PFSK-1 (cell line): ENCODE data around the gene TPSB2.

Source experiments
- FOXP2 ChIP-seq: optimal IDR thresholded peaks from 2 replicates; pipeline ENCODE3; 2011; ENCODE audit warnings: borderline replicate concordance, control low read depth, inconsistent platforms; ENCODE audit not compliant: insufficient read depth; ENCODE audit errors: extremely low read length, extremely low read depth
- POLR2AphosphoS5 ChIP-seq: IDR thresholded peaks from 2 replicates; pipeline ENCODE4 v1.6.1; 2012; ENCODE audit warnings: low read depth, mild to moderate bottlenecking, control low read depth, low read length, moderate library complexity
- SIN3A ChIP-seq: IDR thresholded peaks from 2 replicates; pipeline ENCODE4 v1.6.1; 2012; ENCODE audit warnings: mild to moderate bottlenecking, low read length, moderate library complexity, borderline replicate concordance; ENCODE audit not compliant: insufficient read depth
- TAF1 ChIP-seq: IDR thresholded peaks from 2 replicates; pipeline ENCODE4 v1.6.1; 2012; ENCODE audit warnings: low read length, control low read depth, borderline replicate concordance; ENCODE audit not compliant: insufficient read depth
- TF ChIP-seq, protein P1 (sequence below), 2 experiments: IDR thresholded peaks; 2 replicates each; pipeline versions ENCODE4 v1.6.1 to v1.8.0; 2011 to 2012; ENCODE audit warnings: low read depth in 2 of 2, low read length in 2 of 2, control low read depth in 1 of 2, inconsistent platforms in 1 of 2, mild to moderate bottlenecking in 1 of 2, moderate library complexity in 1 of 2; ENCODE audit not compliant: insufficient read depth in 1 of 2

TPSB2 gene

DNA sequence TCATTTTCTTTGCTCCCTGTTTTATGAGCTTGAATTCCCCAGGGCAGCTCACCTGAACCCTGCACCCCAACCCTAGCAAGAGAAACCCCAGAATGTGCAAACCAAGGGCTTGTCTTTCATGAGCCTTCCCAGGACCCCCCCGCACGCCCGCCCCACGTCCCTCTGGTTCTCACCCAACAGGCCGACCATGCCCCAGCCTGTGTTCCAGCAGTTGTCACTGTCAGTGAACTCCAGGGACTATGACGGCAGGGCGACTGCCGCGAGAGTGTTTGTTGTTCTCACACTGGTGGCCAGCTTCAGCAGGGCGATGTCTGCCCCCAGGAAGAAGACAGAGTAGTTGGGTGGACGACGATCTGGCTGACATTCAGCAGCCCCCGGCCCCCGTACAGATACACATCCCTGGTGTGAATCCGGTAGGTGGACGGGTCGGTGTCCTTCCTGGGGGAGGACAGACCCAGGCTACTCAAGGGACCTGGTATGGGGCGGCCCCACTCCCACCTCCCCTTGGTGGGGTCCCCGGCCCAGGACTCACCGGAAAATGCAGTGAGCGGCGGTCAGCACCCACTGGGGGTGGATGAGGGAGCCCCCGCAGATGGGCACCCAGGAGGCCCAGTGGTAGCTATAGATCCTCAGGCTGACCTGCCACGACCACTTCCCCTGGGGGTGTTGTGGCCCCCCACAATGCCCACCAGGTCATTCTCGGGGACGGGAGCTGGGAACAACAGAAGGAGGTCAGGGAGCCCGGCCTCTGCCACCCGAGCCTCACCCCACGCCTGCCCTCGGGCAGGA, 46.0 kb upstream of the TPSB2 start:
- no peak for TF ChIP-seq TAF1
- no peak for TF ChIP-seq POLR2AphosphoS5
- TF ChIP-seq SIN3A, result no peak
- TF ChIP-seq, protein P1, sequence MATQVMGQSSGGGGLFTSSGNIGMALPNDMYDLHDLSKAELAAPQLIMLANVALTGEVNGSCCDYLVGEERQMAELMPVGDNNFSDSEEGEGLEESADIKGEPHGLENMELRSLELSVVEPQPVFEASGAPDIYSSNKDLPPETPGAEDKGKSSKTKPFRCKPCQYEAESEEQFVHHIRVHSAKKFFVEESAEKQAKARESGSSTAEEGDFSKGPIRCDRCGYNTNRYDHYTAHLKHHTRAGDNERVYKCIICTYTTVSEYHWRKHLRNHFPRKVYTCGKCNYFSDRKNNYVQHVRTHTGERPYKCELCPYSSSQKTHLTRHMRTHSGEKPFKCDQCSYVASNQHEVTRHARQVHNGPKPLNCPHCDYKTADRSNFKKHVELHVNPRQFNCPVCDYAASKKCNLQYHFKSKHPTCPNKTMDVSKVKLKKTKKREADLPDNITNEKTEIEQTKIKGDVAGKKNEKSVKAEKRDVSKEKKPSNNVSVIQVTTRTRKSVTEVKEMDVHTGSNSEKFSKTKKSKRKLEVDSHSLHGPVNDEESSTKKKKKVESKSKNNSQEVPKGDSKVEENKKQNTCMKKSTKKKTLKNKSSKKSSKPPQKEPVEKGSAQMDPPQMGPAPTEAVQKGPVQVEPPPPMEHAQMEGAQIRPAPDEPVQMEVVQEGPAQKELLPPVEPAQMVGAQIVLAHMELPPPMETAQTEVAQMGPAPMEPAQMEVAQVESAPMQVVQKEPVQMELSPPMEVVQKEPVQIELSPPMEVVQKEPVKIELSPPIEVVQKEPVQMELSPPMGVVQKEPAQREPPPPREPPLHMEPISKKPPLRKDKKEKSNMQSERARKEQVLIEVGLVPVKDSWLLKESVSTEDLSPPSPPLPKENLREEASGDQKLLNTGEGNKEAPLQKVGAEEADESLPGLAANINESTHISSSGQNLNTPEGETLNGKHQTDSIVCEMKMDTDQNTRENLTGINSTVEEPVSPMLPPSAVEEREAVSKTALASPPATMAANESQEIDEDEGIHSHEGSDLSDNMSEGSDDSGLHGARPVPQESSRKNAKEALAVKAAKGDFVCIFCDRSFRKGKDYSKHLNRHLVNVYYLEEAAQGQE (IDR thresholded peaks at IDR 0.05; ENCODE audit: insufficient read depth in 1 of 2, low read depth in 2 of 2, low read length in 2 of 2), result no peak
- no peak for TF ChIP-seq FOXP2

DNA sequence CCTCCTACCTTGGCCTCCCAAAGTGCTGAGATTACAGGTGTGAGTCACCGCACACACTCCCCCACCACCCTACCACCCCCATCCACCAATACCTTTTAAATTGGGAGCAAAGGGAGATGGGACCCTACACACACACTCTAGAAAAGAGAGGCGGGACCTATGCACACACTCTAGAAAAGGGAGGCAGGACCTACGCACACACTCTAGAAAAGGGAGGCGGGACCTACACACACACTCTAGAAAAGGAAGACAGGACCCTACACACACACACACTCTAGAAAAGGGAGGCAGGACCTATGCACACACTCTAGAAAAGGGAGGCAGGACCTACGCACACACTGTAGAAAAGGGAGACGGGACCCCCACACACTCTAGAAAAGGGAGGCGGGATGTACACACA, 44.8 kb upstream of the TPSB2 start:
- no peak for TF ChIP-seq FOXP2
- no peak for TF ChIP-seq TAF1
- TF ChIP-seq SIN3A, result no peak

DNA sequence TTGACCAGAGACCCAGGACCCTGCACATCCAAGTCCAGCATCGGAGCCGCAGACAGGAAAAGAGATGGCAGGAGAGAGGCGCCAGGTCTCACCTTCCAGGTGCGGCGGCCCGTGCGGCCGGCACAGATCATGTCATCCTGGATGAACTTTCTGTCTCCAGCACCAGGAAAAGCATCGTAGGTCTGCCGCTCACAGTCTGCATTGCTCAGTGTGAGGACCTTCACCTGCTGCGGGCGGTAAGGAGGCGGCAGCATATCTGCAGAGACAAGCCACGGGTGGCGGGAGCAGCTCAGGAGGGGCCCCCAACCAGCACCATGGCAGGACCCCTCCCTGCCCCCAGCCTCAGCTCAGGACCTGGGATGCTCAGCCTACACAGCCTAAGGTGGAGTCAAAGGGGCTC, 43.8 kb upstream of the TPSB2 start:
- TF ChIP-seq POLR2AphosphoS5 (no peak), FOXP2 (no peak), SIN3A (no peak), TAF1 (no peak)
- TF ChIP-seq, protein P1 (IDR thresholded peaks at IDR 0.05; ENCODE audit: insufficient read depth in 1 of 2, low read depth in 2 of 2, low read length in 2 of 2), result no peak

DNA sequence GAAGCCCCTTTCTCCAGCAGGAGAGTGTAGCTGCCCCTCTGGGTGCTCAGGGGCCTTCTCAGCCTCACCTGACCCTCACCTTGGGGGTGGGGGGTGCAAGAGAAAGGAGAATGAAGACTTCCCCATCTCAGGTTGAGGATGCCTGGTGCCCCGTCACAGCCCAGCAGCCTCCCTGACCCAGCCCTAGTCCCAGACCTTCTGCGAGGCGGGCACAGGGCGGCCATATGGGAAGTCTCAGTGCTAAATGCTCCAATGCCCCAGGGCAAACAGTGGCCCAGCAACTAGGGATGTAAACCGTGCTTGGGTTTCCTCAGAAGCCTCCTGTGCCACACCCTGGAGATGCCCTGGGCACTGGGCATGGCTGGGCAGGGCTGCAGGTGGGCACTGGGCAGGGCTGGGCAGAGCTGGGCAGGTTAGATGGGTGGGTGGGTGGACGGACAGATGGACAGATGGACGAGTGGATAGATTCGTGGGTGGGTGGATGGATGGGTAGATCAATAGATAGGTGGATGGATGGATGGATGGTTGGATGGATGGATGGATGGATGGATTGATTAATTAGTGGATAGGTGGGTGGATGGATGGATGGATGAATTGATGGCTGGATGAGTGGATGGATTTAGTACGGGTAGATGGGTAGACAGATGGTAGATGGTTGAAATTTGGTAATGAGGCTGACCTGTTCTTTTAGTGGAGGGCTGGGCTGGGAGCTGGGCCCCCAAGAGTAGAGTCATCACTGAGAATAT, 42.6 kb upstream of the TPSB2 start:
- no peak for TF ChIP-seq SIN3A
- TF ChIP-seq, protein P1 (IDR thresholded peaks at IDR 0.05; ENCODE audit: insufficient read depth in 1 of 2, low read depth in 2 of 2, low read length in 2 of 2), result no peak
- no peak for TF ChIP-seq FOXP2
- TF ChIP-seq TAF1, result no peak
- no peak for TF ChIP-seq POLR2AphosphoS5

DNA sequence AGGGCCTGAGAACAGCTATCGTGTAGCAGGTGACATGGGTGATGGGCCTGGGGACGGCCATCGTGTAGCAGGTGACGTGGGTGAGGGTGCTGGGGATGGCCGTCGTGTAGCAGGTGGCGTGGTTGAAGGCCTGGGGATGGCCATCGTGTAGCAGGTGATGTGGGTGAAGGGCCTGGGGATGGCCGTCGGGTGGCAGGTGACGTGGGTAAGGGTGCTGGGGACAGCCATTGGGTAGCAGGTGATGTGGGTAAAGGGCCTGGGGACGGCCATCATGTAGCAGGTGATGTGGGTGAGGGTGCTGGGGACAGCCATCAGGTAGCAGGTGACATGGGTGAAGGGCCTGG, 41.4 kb upstream of the TPSB2 start:
- no peak for TF ChIP-seq FOXP2
- TF ChIP-seq SIN3A, result no peak
- TF ChIP-seq POLR2AphosphoS5, result no peak
- TF ChIP-seq TAF1, result no peak
- TF ChIP-seq, protein P1 (IDR thresholded peaks at IDR 0.05; ENCODE audit: insufficient read depth in 1 of 2, low read depth in 2 of 2, low read length in 2 of 2), result no peak
